Measurements from ENCODE around the gene RNF166.

DNA sequence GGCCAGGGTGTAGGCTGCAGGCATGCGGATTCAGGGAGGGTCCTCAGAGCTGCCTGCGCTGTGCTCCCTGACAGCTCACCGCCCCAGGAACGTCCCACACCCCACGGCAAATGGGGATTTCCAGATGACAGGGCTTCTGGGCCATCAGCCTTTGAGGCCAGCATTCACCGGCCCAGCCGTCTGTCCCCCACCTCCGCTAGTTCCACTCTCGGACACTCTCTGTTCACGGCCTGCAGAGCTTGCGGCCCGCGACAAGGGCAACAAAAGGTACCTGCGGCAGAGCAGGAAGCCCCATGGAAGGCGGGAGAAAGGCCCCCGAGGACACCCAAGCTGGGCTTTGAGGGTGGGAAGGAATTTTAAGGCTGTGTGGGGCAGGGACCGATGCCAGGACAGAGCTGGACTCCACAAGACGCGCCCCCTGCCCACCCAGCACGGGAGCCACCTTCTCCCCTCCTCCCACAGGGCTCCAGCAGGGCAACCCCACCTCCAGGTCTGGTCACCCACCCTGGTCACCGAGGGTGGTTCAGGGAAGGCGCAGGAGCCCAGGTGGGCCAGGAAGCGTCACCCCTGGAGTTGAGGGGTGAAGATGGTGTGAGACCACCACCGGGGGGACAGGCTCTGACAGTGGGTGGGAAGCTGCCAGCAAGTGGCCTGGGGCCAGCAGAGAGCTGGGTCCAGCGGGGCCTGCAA, 49.8 kb downstream of the RNF166 start:
- TF ChIP-seq, protein P1, sequence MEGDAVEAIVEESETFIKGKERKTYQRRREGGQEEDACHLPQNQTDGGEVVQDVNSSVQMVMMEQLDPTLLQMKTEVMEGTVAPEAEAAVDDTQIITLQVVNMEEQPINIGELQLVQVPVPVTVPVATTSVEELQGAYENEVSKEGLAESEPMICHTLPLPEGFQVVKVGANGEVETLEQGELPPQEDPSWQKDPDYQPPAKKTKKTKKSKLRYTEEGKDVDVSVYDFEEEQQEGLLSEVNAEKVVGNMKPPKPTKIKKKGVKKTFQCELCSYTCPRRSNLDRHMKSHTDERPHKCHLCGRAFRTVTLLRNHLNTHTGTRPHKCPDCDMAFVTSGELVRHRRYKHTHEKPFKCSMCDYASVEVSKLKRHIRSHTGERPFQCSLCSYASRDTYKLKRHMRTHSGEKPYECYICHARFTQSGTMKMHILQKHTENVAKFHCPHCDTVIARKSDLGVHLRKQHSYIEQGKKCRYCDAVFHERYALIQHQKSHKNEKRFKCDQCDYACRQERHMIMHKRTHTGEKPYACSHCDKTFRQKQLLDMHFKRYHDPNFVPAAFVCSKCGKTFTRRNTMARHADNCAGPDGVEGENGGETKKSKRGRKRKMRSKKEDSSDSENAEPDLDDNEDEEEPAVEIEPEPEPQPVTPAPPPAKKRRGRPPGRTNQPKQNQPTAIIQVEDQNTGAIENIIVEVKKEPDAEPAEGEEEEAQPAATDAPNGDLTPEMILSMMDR (IDR thresholded peaks at IDR 0.05; ENCODE audit: borderline replicate concordance, extremely low read depth, low read length, poor library complexity, severe bottlenecking) = no peak
- TF ChIP-seq EZH2 (IDR thresholded peaks at IDR 0.05; ENCODE audit: borderline replicate concordance, low read depth, low read length, severe bottlenecking) = no peak

Measured in DND-41 (cell line).